ENCODE data around the gene FABP1. TPM values are rescaled to one million over a fixed set of nuclear protein-coding genes. Genes with fewer than 3 reads are reported as not detected.

Gene FABP1
- total and polyA plus RNA-seq, 8 donors = 3.8 to 347 (median 7.2) TPM; not detected in 3

DNA sequence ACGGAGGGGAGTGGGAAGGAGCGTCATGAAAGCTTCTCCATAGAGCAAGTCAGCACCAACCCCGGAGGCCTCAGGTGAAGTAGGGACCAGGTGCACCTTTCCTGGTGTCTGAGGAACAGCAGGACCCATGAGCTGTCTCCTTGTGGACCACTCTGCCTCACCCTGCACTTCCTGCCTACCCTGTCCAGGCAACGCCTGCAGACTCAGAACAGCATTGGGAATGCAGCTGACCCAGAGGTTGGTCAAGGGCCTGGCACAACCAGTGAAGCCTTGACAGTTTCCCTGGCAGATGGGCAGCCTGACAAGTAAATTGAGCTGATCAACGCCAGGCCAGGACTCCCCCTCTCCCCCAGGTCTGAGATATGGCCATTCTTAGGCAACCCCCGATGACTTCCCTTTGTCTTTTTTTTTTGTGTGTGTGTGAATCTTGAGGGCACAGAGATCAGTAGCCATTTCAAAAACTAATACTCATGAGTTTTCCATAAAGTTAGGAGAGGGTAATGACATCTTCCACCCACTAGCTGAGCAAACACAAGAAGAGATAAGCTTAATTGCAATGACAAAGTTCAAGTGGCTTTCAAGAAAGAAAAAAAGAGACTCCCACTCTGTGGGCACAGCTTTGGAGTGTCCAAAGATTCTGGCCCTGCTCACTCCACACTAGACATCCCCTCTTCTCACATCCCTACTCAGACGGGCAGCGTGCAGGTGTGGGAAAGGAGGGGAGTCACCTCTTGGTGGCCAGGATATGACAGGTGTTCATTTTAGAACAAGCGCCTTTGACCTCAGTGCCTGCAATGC lies 3.5 kb upstream of the FABP1 start:
- intact Hi-C loops (cut with DNase I; ENCODE audit: low total_unique reads) = no loop called here
- Histone ChIP-seq H3K4me3 (no peak overlapping the region), H3K27ac (no peak overlapping the region), H3K4me1 (no peaks in the 10 kb centered on the region), H3K9me3 (no peaks in the 10 kb centered on the region), H3K36me3 (no peaks in the 10 kb centered on the region), H3K27me3 (peaks cover 0 to 3% (median 0%) of the 10 kb centered on the region in 3 donors)
- TF ChIP-seq EP300 (IDR thresholded peaks at IDR 0.05) (no peak), POLR2AphosphoS5 (IDR thresholded peaks at IDR 0.05) (no peak), POLR2A (IDR thresholded peaks at IDR 0.05) (no peak)
- TF ChIP-seq, protein P1, sequence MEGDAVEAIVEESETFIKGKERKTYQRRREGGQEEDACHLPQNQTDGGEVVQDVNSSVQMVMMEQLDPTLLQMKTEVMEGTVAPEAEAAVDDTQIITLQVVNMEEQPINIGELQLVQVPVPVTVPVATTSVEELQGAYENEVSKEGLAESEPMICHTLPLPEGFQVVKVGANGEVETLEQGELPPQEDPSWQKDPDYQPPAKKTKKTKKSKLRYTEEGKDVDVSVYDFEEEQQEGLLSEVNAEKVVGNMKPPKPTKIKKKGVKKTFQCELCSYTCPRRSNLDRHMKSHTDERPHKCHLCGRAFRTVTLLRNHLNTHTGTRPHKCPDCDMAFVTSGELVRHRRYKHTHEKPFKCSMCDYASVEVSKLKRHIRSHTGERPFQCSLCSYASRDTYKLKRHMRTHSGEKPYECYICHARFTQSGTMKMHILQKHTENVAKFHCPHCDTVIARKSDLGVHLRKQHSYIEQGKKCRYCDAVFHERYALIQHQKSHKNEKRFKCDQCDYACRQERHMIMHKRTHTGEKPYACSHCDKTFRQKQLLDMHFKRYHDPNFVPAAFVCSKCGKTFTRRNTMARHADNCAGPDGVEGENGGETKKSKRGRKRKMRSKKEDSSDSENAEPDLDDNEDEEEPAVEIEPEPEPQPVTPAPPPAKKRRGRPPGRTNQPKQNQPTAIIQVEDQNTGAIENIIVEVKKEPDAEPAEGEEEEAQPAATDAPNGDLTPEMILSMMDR (IDR thresholded peaks at IDR 0.05) = no peak
- no peak for DNase-seq
- 72 to 87% (median 74%) methylated on average over 9 of the region's 9 CpGs for WGBS, 5 donors

DNA sequence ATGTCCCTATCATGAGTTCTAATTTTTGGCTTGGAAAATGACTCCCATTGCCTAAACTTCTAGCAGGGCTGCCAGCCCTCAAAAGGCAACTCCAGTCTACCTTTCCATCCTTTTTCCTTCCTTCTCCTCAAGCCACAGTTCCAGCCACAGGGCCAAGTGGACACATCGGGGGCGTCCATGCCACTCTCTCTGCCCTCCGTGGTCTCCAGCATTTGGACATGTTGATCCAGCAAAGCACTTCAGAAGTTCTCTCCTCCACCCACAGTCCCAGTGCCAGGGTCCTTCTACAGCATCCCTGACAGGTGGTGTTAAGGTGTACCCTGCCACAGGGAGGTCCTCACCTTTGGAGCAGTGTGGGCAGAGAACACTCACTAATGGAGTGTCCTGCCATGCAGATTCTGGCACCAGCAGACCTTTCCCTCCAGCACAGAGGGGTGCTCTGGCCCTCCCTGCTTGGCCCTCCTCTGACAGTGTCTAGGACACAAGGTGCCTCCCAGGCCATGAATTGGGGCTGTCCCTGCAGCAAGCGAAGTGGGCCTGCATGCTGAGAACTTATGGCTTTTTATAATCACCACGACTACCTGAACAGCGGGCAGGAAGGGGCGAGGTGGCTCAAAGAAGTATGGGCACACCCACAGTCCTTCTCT lies 1.6 kb upstream of the FABP1 start:
- no peak for TF ChIP-seq POLR2A (IDR thresholded peaks at IDR 0.05)
- TF ChIP-seq, protein P1 (IDR thresholded peaks at IDR 0.05) = no peak
- no peak for TF ChIP-seq POLR2AphosphoS5 (IDR thresholded peaks at IDR 0.05)
- no peak for TF ChIP-seq EP300 (IDR thresholded peaks at IDR 0.05)
- H3K4me3 ChIP-seq = no peak overlapping the region

GRCh38 chr2:88128654-88129312 lies 921 bp upstream of the FABP1 start:
- intact Hi-C loops (cut with DNase I; ENCODE audit: low total_unique reads) = no loop called here
- Histone ChIP-seq H3K27ac (no peak overlapping the region), H3K4me1 (no peaks in the 10 kb centered on the region), H3K36me3 (no peaks in the 10 kb centered on the region), H3K27me3 (peaks cover 0 to 14% (median 0%) of the 10 kb centered on the region in 3 donors), H3K4me3 (no peak overlapping the region), H3K9me3 (no peaks in the 10 kb centered on the region)
- TF ChIP-seq, protein P1 (IDR thresholded peaks at IDR 0.05) = no peak
- TF ChIP-seq POLR2AphosphoS5 (IDR thresholded peaks at IDR 0.05) (no peak), POLR2A (IDR thresholded peaks at IDR 0.05) (no peak), EP300 (IDR thresholded peaks at IDR 0.05) (no peak)
- no peak for DNase-seq
- WGBS, 5 donors = 88 to 93% (median 90%) methylated on average over 6 to 7 of the region's 7 CpGs

More for the DNA sequence above, 1.6 kb upstream of the FABP1 start:
- Histone ChIP-seq H3K4me1 (no peaks in the 10 kb centered on the region), H3K27ac (no peak overlapping the region), H3K36me3 (no peaks in the 10 kb centered on the region), H3K9me3 (no peaks in the 10 kb centered on the region), H3K27me3 (peaks cover 0 to 14% (median 0%) of the 10 kb centered on the region in 3 donors)
- intact Hi-C loops (cut with DNase I; ENCODE audit: low total_unique reads) = no loop called here
- 79 to 91% (median 86%) methylated on average over 7 of the region's 7 CpGs for WGBS, 5 donors
- DNase-seq = no peak

DNA sequence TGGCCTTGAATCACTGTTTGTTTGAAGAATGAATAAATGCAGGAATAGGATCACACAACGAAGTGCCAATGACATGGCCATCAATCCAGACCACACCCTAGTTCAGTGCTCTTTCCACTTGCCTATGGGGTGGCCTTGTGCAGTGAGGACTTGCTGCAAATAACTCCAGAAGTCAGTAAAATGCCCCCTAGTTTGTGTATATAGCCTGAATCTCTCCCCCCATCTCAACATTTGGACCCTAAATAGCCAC lies 299 bp downstream of the FABP1 start:
- Histone ChIP-seq H3K9me3 (no peaks in the 10 kb centered on the region), H3K36me3 (no peaks in the 10 kb centered on the region), H3K27me3 (peaks cover 0 to 16% (median 0%) of the 10 kb centered on the region in 3 donors), H3K4me1 (no peaks in the 10 kb centered on the region), H3K4me3 (no peak overlapping the region), H3K27ac (no peak overlapping the region)
- 23 to 52% (median 26%) methylated on average over 1 of the region's 1 CpG for WGBS, 5 donors
- DNase-seq = no peak
- intact Hi-C loops (cut with DNase I; ENCODE audit: low total_unique reads) = no loop called here
- TF ChIP-seq POLR2AphosphoS5 (IDR thresholded peaks at IDR 0.05) (no peak), POLR2A (IDR thresholded peaks at IDR 0.05) (no peak), EP300 (IDR thresholded peaks at IDR 0.05) (no peak)
- TF ChIP-seq, protein P1 (IDR thresholded peaks at IDR 0.05) = no peak
